Adrenal gland (tissue), 12 donors: ENCODE measurements around the gene MRPS30. TPM values are rescaled to one million over a fixed set of nuclear protein-coding genes. Genes with fewer than 3 reads are reported as not detected.

Source experiments
- DNase-seq, 7 donors: peaks; one replicate each; pipeline ENCODE4 v3.0.0-alpha.2; 2019 to 2020
- H3K27ac ChIP-seq, 5 donors: fragments of 200-600 bp; sonication (generic) in 4 of 5; 1 replicate in 3 of 5; 2 replicates in 2 of 5; pipeline versions ENCODE4 v1.5.1 to v1.8.0; 2016 to 2020; ENCODE audit warnings: mild to moderate bottlenecking in 1 of 5
- H3K27me3 ChIP-seq: fragments of 200-600 bp; 2 replicates; pipeline ENCODE4 v1.8.0; 2021
- H3K36me3 ChIP-seq, 2 donors: fragments of 200-600 bp; replicated peaks in 1 of 2; 1 replicate in 1 of 2; 2 replicates in 1 of 2; pipeline versions ENCODE4 v1.5.1 to v1.8.0; 2018 to 2022
- H3K4me1 ChIP-seq, 2 donors: fragments of 200-600 bp; replicated peaks in 1 of 2; 1 replicate in 1 of 2; 2 replicates in 1 of 2; pipeline versions ENCODE4 v1.5.1 to v1.8.0; 2018 to 2021
- H3K4me3 ChIP-seq, 4 donors: fragments of 200-600 bp; sonication (generic) in 3 of 4; one replicate each; pipeline ENCODE4 v1.5.1; 2016 to 2018
- H3K9me3 ChIP-seq, 3 donors: fragments of 200-600 bp; sonication (generic) in 1 of 3; replicated peaks in 1 of 3; 1 replicate in 2 of 3; 2 replicates in 1 of 3; pipeline versions ENCODE4 v1.5.1 to v1.8.0; 2016 to 2021
- CTCF ChIP-seq, 6 experiments: fragments of 450-650 bp in 4 of 6; fragments of 200-600 bp in 2 of 6; sonication (generic) in 1 of 6; IDR thresholded peaks; 1 replicate in 5 of 6; 2 replicates in 1 of 6; pipeline versions ENCODE4 v1.5.1 to v1.8.0; 2016 to 2021; ENCODE audit warnings: antibody characterized with exemption in 6 of 6, mild to moderate bottlenecking in 2 of 6, moderate library complexity in 1 of 6
- POLR2A ChIP-seq, 2 donors: fragments of 450-650 bp; IDR thresholded peaks; one replicate each; pipeline ENCODE4 v1.6.1; 2017; ENCODE audit warnings: antibody characterized with exemption in 2 of 2, mild to moderate bottlenecking in 2 of 2, moderate library complexity in 1 of 2
- whole genome bisulfite sequencing, 4 donors: extraction: QIAGEN DNeasy Blood & Tissue Kit in 2 of 4; methylation state at CpG; one replicate each; pipeline versions ENCODE4 v1.1.5 to v1.1.7; 2013 to 2017; 5-methylcytosine and 5-hydroxymethylcytosine counted together
- intact Hi-C, 2 donors: fragments of 100-400 bp; cut with DNase I; formaldehyde crosslinking; loops; one replicate each; pipeline versions ENCODE4 v1.14.1 to v1.15.0; 2022 to 2023
- polyA plus RNA-seq, 3 donors: library from polyadenylated mRNA; stranded (reverse); fragments of 200-250 nt in 2 of 3; fragments of 350-450 nt in 1 of 3; fragmentation: Illumina TruSeq in 1 of 3; extraction: RNeasy Lipid Tissue Mini Kit (QIAGEN cat#74804) in 1 of 3; gene quantifications; one replicate each; pipeline ENCODE4 v1.2.3, GENCODE V29; 2013 to 2014
- total RNA-seq, 9 donors: library from RNA; depleted of rRNA in 4 of 9; stranded (reverse); fragments of >200 nt in 4 of 9; fragments of 120-200 nt in 1 of 9; fragmentation: NEBNext Ultra II Directional in 1 of 9; extraction: Animal tissue kit (Norgen Biotek cat#: 25700) in 1 of 9; gene quantifications; one replicate each; pipeline versions ENCODE4 v1.1.0 to v1.2.4, GENCODE V29; 2013 to 2023
- donor health status: healthy with polysubstance abuse.
- donor health status: Bipolar disorder and iron deficiency.
- donor health status: DM: yes; HTN: yes; CAD: no.
- donor health status: DM: no; HTN: no; CAD: no.
- donor health status: DM: no; HTN: no; CAD: no.
- donor health status: DM: yes; HTN: yes; CAD: no.

The MRPS30 gene
- total and polyA plus RNA-seq, 12 donors, result 18.9 to 104 (median 62.8) TPM

- intact Hi-C loops, result no loop called here
- H3K27me3 ChIP-seq, result no peaks in the 10 kb centered on the region
- TF ChIP-seq CTCF (IDR thresholded peaks at IDR 0.05) (no peak), POLR2A (IDR thresholded peaks at IDR 0.05) (no peak)
- no peak for DNase-seq
- H3K4me1 ChIP-seq, result peaks cover 7 to 25% of the 10 kb centered on the region in 2 donors
- peaks cover 0 to 9% of the 10 kb centered on the region in 2 donors for H3K36me3 ChIP-seq
- H3K27ac ChIP-seq, result no peak overlapping the region
- H3K4me3 ChIP-seq, result no peak overlapping the region
- H3K9me3 ChIP-seq, result no peaks in the 10 kb centered on the region
- 44 to 59% (median 52%) methylated on average over 1 of the region's 1 CpG for WGBS, 4 donors
Observed at GRCh38 chr5:44807269-44807668, 1.5 kb upstream of the MRPS30 start.

GRCh38 chr5:44809215-44809955 lies 638 bp downstream of the MRPS30 start:
- TF ChIP-seq CTCF (IDR thresholded peaks at IDR 0.05), result no peak
- peak in 1 of 2 donors; percentile 29 for TF ChIP-seq POLR2A (IDR thresholded peaks at IDR 0.05)
- Histone ChIP-seq H3K4me1 (peaks cover 7 to 25% of the 10 kb centered on the region in 2 donors), H3K36me3 (peaks cover 0 to 22% of the 10 kb centered on the region in 2 donors), H3K4me3 (peak overlapping the region; percentile 72 to 96 (median 94)), H3K27me3 (no peaks in the 10 kb centered on the region), H3K9me3 (no peaks in the 10 kb centered on the region), H3K27ac (peak overlapping the region; percentile 74 to 96 (median 89))
- 1% methylated on average over 12 to 45 of the region's 45 CpGs for WGBS, 4 donors
- peak; percentile 34 to 69 (median 52) for DNase-seq
- intact Hi-C loops, result no loop called here

- H3K4me1 ChIP-seq, result peaks cover 7 to 25% of the 10 kb centered on the region in 2 donors
- DNase-seq, result no peak
- H3K9me3 ChIP-seq, result no peaks in the 10 kb centered on the region
- intact Hi-C loops, result no loop called here
- TF ChIP-seq CTCF (IDR thresholded peaks at IDR 0.05), result no peak
- TF ChIP-seq POLR2A (IDR thresholded peaks at IDR 0.05), result no peak
- H3K36me3 ChIP-seq, result peaks cover 0 to 28% of the 10 kb centered on the region in 2 donors
- no peaks in the 10 kb centered on the region for H3K27me3 ChIP-seq
- WGBS, 4 donors, result 19 to 23% (median 20%) methylated on average over 11 of the region's 11 CpGs
- H3K4me3 ChIP-seq, result peak overlapping the region in 2 of 4 donors; percentile 94 to 96
- H3K27ac ChIP-seq, result peak overlapping the region in 1 of 5 donors; percentile 94
Observed at GRCh38 chr5:44809956-44810420, 1.2 kb downstream of the MRPS30 start.

- TF ChIP-seq POLR2A (IDR thresholded peaks at IDR 0.05) (no peak), CTCF (IDR thresholded peaks at IDR 0.05) (no peak)
- Histone ChIP-seq H3K4me1 (peaks cover 6 to 18% of the 10 kb centered on the region in 2 donors), H3K4me3 (no peak overlapping the region), H3K27ac (no peak overlapping the region), H3K9me3 (no peaks in the 10 kb centered on the region), H3K36me3 (peaks cover 0 to 42% of the 10 kb centered on the region in 2 donors), H3K27me3 (no peaks in the 10 kb centered on the region)
- DNase-seq, result no peak
- intact Hi-C loops, result no loop called here
- whole genome bisulfite sequencing, 4 donors, result 77 to 94% (median 81%) methylated on average over 2 of the region's 2 CpGs
Observed at GRCh38 chr5:44814761-44815160, 6.0 kb downstream of the MRPS30 start.
